C4-2B (cell line): ENCODE data around the gene FTH1.

Experiments
- ZFX ChIP-seq: fragments of 450-650 bp; IDR thresholded peaks from 2 replicates; pipeline ENCODE4 v1.6.1; 2017
- TF ChIP-seq, protein P1 (sequence below): fragments of 450-650 bp; conservative IDR thresholded peaks from 2 replicates; pipeline ENCODE4 v1.5.1; 2017; ENCODE audit warnings: mild to moderate bottlenecking

DNA sequence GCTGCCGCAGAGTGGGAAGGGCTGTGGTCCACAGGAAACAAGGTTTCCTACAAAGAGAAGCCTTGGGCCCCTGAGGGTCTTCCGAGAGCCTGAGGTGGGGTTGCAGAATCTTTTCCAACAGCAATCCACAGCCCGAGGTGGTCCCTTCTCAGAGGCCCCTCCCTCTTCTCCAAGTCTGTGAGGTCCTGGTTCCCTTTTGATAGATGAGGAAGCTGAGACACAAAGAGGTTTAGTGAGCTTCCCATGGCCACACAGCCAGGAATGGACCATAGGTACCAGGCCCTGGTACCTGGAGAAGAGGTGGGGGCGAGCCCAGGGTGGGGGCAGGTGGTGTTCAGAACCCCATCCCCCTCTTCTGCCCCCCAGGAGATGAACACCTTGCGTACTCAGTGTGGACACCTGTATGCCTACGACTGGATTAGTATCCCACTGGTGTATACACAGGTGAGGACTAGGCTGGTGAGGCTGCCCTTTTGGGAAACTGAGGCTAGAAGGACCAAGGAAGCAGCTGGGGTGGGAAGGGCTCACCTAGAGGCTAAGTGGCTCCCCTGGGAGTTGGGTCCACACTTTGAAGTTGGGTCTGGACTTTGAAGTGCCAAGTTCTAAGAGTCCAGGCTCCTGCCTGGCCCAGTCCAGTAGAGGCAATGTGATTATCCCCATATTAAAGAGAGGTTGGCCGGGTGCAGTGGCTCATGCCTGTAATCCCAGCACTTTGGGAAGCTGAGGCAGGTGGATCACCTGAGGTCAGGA is 10.2 kb downstream of the FTH1 start:
- TF ChIP-seq, protein P1, sequence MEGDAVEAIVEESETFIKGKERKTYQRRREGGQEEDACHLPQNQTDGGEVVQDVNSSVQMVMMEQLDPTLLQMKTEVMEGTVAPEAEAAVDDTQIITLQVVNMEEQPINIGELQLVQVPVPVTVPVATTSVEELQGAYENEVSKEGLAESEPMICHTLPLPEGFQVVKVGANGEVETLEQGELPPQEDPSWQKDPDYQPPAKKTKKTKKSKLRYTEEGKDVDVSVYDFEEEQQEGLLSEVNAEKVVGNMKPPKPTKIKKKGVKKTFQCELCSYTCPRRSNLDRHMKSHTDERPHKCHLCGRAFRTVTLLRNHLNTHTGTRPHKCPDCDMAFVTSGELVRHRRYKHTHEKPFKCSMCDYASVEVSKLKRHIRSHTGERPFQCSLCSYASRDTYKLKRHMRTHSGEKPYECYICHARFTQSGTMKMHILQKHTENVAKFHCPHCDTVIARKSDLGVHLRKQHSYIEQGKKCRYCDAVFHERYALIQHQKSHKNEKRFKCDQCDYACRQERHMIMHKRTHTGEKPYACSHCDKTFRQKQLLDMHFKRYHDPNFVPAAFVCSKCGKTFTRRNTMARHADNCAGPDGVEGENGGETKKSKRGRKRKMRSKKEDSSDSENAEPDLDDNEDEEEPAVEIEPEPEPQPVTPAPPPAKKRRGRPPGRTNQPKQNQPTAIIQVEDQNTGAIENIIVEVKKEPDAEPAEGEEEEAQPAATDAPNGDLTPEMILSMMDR = no peak
- TF ChIP-seq ZFX = no peak
